SK-N-SH treated with all-trans-retinoic acid at 6 μM for 48 hours (cell line): Measurements from ENCODE around the gene C16orf96.

Source experiments
- ATAC-seq: fragments of 200-7000 bp; cut with Tn5 transposase; 3 replicates; pipeline ENCODE4 v1.9.1; 2020; ENCODE audit warnings: mild to moderate bottlenecking, moderate library complexity
- CREB5 ChIP-seq: fragments of 250-450 bp; sonication (Bioruptor Pico); IDR thresholded peaks from 2 replicates; pipeline ENCODE4 v1.5.1; 2020; ENCODE audit warnings: low read depth, mild to moderate bottlenecking, moderate library complexity
- CSDC2 ChIP-seq: fragments of 250-450 bp; sonication (Bioruptor Pico); IDR thresholded peaks from 2 replicates; pipeline ENCODE4 v1.5.0; 2020; ENCODE audit warnings: mild to moderate bottlenecking, moderate library complexity
- ESRRG ChIP-seq: fragments of 250-450 bp; sonication (Bioruptor Pico); IDR thresholded peaks from 2 replicates; pipeline ENCODE4 v1.6.1; 2021; ENCODE audit warnings: mild to moderate bottlenecking
- GLIS3 ChIP-seq: fragments of 250-450 bp; sonication (Bioruptor Pico); IDR thresholded peaks from 2 replicates; pipeline ENCODE4 v1.5.0; 2020; ENCODE audit warnings: mild to moderate bottlenecking, moderate library complexity
- ISL1 ChIP-seq: fragments of 250-450 bp; sonication (Bioruptor Pico); IDR thresholded peaks from 2 replicates; pipeline ENCODE4 v2.1.2; 2022; ENCODE audit warnings: mild to moderate bottlenecking, moderate library complexity
- OSR1 ChIP-seq: fragments of 250-450 bp; sonication (Bioruptor Pico); IDR thresholded peaks from 2 replicates; pipeline ENCODE4 v1.8.0; 2022; ENCODE audit warnings: moderate library complexity, mild to moderate bottlenecking, inconsistent platforms
- PATZ1 ChIP-seq: fragments of 250-450 bp; sonication (Bioruptor Pico); IDR thresholded peaks from 2 replicates; pipeline ENCODE4 v1.8.0; 2020; ENCODE audit warnings: mild to moderate bottlenecking, moderate library complexity, borderline replicate concordance
- POU6F1 ChIP-seq: fragments of 250-450 bp; sonication (Bioruptor Pico); IDR thresholded peaks from 2 replicates; pipeline ENCODE4 v1.8.0; 2021; ENCODE audit warnings: low read depth, mild to moderate bottlenecking, moderate library complexity, borderline replicate concordance
- PPARA ChIP-seq: fragments of 250-450 bp; sonication (Bioruptor Pico); IDR thresholded peaks from 2 replicates; pipeline ENCODE4 v1.5.0; 2020; ENCODE audit warnings: mild to moderate bottlenecking, borderline replicate concordance
- RARB ChIP-seq: fragments of 250-450 bp; sonication (Bioruptor Pico); IDR thresholded peaks from 2 replicates; pipeline ENCODE4 v1.8.0; 2021; ENCODE audit warnings: mild to moderate bottlenecking, moderate library complexity
- SNAI2 ChIP-seq: fragments of 250-450 bp; sonication (Bioruptor Pico); IDR thresholded peaks from 2 replicates; pipeline ENCODE4 v1.5.0; 2020; ENCODE audit warnings: mild to moderate bottlenecking, moderate library complexity
- TSHZ2 ChIP-seq: fragments of 250-450 bp; sonication (Bioruptor Pico); IDR thresholded peaks from 2 replicates; pipeline ENCODE4 v1.5.0; 2020; ENCODE audit warnings: mild to moderate bottlenecking, moderate library complexity
- ZC3H10 ChIP-seq: fragments of 250-450 bp; sonication (Bioruptor Pico); IDR thresholded peaks from 2 replicates; pipeline ENCODE4 v1.5.1; 2021; ENCODE audit warnings: mild to moderate bottlenecking, moderate library complexity
- ZFP3 ChIP-seq: fragments of 250-450 bp; sonication (Bioruptor Pico); IDR thresholded peaks from 2 replicates; pipeline ENCODE4 v1.5.0; 2020; ENCODE audit warnings: mild to moderate bottlenecking, moderate library complexity
- ZFP30 ChIP-seq: fragments of 450-650 bp; formaldehyde crosslinking; IDR thresholded peaks from 2 replicates; pipeline ENCODE4 v1.5.0; 2022; ENCODE audit warnings: mild to moderate bottlenecking, moderate library complexity
- ZNF565 ChIP-seq: fragments of 450-650 bp; formaldehyde crosslinking; conservative IDR thresholded peaks from 2 replicates; pipeline ENCODE4 v1.5.0; 2020; ENCODE audit warnings: low read depth, mild to moderate bottlenecking, moderate library complexity
- ZNF70 ChIP-seq: fragments of 450-650 bp; formaldehyde crosslinking; IDR thresholded peaks from 2 replicates; pipeline ENCODE4 v1.5.0; 2020; ENCODE audit warnings: mild to moderate bottlenecking, moderate library complexity
- ZNF8 ChIP-seq: fragments of 450-650 bp; formaldehyde crosslinking; IDR thresholded peaks from 2 replicates; pipeline ENCODE4 v1.5.0; 2020; ENCODE audit warnings: mild to moderate bottlenecking, moderate library complexity

The C16orf96 gene

GRCh38 chr16:4509420-4509819, 46.7 kb upstream of the C16orf96 start:
- no peak for ATAC-seq
- TF ChIP-seq CREB5 (CRISPR knock-in tag) (no peak), GLIS3 (no peak), TSHZ2 (CRISPR knock-in tag) (no peak), OSR1 (CRISPR knock-in tag) (no peak), ZNF8 (CRISPR knock-in tag) (no peak), ZC3H10 (CRISPR knock-in tag) (no peak), PPARA (CRISPR knock-in tag) (no peak), ZNF70 (CRISPR knock-in tag) (no peak)

GRCh38 chr16:4510131-4510530, 46.0 kb upstream of the C16orf96 start:
- no peak for TF ChIP-seq ZC3H10 (CRISPR knock-in tag)
- TF ChIP-seq POU6F1 (CRISPR knock-in tag) = no peak
- no peak for TF ChIP-seq PPARA (CRISPR knock-in tag)
- no peak for TF ChIP-seq OSR1 (CRISPR knock-in tag)
- no peak for TF ChIP-seq SNAI2 (CRISPR knock-in tag)
- TF ChIP-seq ZNF8 (CRISPR knock-in tag) = no peak
- TF ChIP-seq PATZ1 (CRISPR knock-in tag) = no peak
- TF ChIP-seq ZFP3 (CRISPR knock-in tag) = no peak
- TF ChIP-seq ZFP30 = no peak
- no peak for TF ChIP-seq ZNF565
- TF ChIP-seq CSDC2 = no peak
- TF ChIP-seq RARB (CRISPR knock-in tag) = no peak
- no peak for ATAC-seq

GRCh38 chr16:4510747-4511426, 45.3 kb upstream of the C16orf96 start:
- TF ChIP-seq ZNF8 (CRISPR knock-in tag) (no peak), ZNF70 (CRISPR knock-in tag) (no peak), TSHZ2 (CRISPR knock-in tag) (no peak), ISL1 (CRISPR knock-in tag) (no peak), CREB5 (CRISPR knock-in tag) (no peak), GLIS3 (no peak), ESRRG (CRISPR knock-in tag) (no peak), OSR1 (CRISPR knock-in tag) (no peak), POU6F1 (CRISPR knock-in tag) (no peak), ZNF565 (no peak)
- no peak for ATAC-seq
